ENCODE results near the gene SKIL.

SKIL gene

DNA sequence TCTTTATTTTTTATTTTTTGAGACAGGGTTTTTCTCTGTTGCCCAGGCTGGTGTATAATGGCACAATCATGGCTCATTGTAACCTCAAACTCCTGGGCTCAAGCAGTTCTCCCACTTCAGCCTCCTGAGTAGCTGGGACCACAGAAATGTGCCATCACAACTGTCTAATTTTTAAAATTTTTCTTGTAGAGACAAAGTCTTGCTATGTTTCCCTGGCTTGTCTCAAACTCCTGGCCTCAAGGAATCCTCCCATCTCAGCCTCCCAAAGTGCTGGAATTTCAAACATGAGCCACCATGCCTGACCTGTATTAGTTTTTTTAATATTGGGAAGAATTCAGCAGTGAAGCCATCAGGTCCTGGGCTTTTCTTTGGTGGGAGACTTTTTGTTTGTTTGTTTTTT, 47.6 kb downstream of the SKIL start:
- DNase-seq = no peak

GRCh38 chr3:170410428-170411029, 53.0 kb downstream of the SKIL start:
- DNase-seq = no peak

GRCh38 chr3:170413291-170413690, 55.8 kb downstream of the SKIL start:
- DNase-seq = no peak

GRCh38 chr3:170414202-170414663, 56.7 kb downstream of the SKIL start:
- no peak for DNase-seq

GRCh38 chr3:170417090-170417489, 59.6 kb downstream of the SKIL start:
- no peak for DNase-seq

DNA sequence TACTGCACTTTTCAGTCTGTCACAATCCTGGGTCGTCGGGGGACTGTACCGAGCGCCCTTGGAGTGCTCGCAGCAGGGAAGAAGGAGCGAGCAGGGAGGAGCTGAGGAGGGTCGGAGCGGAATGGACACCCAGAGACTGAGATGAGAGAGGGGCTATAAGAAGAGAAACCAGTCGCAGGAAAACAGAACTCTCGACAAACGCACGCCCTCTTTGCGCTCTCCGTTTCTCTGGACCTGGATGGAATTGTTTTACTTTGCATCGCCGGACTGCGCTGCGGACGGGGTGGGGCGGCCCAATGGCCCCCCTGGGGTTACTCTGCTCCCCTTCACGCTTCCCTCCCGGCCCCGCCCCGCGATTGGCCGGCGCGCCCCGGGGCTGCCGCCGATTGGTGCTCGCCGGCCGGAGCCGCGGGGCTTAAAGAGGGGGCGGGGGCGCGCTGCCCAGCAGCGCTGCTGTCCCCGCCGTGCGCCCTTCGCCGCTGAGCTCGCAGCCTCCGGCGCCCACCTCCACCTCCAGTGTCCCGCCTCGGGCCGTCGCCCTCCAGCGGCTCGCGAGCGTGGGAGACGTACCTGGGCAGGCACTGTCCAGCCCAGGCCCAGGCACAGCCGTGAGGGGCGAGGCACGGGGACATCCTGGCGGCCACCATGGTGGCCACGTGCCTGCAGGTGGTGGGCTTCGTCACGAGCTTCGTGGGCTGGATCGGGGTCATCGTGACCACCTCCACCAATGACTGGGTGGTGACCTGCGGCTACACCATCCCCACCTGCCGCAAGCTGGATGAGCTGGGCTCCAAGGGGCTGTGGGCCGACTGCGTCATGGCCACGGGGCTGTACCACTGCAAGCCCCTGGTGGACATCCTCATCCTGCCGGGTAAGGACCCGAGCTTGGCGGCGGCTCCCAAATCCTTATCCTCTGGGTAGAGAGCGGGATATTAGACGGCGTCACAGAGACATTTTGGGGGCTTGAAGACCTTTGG, 61.2 kb downstream of the SKIL start, which contains the start of gene CLDN11:
Gene CLDN11, plus strand, starts transcription at position 447 of the 977 bp plus-strand sequence. Its CDS starts 199 bp downstream, at position 646.
- no peak for DNase-seq

- no peak for DNase-seq
These were observed 62.1 kb downstream of the SKIL start for GRCh38 chr3:170419557-170420087.

- no peak for DNase-seq
These were observed 62.8 kb downstream of the SKIL start for GRCh38 chr3:170420307-170420821.

DNA sequence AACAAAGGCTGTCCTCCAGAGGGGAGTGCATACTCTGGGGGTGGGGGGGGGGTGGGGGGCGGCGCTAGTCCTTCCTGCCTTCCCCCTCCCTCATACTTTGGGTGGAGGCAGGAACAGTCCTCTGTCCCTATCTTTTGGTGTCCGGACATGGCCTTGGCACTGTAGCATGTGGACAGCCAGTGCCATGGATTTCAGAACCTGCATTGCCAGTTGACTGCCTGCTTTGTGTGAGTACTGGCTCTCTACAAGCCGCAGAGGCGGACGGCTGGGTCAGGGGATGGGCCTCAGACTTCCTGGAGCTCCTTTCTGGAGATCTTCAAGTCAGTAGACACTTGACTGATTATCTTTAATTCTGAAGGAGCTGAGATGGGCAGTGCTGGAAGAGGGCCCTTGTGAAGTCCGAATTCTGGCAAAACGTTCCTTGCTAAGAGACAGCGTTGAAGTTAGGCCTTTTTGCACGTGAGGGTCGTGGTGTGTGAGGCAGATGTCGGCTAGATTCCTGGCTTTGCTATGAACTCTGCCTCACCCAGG, 63.7 kb downstream of the SKIL start:
- no peak for DNase-seq

GRCh38 chr3:170421758-170422157, 64.2 kb downstream of the SKIL start:
- no peak for DNase-seq

GRCh38 chr3:170423001-170423615, 65.6 kb downstream of the SKIL start:
- no peak for DNase-seq

DNA sequence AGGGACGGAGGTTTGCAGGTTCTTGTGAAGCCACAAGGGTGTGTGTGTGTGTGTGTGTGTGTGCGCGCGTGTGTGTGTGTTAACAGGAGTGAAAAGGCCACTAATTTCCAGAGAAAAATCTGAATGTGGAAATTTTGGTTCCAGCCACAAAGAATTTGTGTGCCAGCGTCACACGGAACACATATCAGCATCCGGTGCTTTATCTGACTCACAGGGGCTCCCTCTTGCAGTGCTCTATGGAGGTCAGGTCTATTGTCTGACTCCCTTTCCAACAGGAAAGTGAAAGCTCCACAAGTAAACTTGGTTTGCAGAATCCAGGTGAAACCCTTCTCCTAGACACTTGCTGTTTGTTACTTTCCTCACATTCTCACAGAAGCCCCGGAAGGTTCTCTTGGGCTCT, 67.4 kb downstream of the SKIL start:
- no peak for DNase-seq

DNA sequence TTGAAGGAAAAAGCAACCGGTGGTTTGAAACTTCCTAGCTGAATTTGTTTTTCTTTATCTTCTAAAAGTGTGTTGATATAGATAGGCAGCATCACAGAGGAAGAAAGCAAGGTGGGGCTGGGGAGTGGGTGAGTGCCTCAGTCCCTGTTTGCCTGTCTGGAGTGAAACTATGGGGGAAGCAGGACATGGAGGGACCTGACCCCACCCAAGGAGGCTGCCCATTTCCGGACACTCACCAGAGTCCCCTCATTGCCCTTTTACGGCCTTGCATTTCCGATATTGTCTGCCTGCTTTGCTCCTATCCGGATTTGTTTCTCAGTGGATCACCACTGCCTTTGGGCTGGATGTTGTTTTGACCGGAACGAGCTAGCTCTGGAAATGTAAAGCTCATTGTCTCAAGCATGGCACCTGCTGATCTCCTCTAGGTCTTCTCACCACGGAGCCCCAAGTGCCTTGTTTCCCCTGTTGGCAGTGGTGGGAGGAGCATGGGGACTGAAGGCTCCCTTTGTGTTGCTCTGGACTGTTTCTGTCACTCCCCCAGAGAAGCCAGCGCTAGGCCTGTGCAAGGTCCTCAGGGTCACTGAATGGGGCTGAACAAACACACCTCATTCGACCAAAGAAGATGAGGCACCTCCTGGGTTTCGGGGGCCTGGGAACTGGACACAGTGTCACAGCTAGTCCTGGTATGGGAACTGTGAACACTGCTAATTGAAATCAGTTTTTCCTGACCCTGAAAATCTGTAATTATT, 68.2 kb downstream of the SKIL start:
- DNase-seq = no peak

GRCh38 chr3:170426240-170426797, 68.8 kb downstream of the SKIL start:
- no peak for DNase-seq

GRCh38 chr3:170428095-170428494, 70.6 kb downstream of the SKIL start:
- DNase-seq = no peak

GRCh38 chr3:170429050-170429449, 71.5 kb downstream of the SKIL start:
- DNase-seq = no peak

- no peak for DNase-seq
These were observed 73.5 kb downstream of the SKIL start for GRCh38 chr3:170431054-170431453.

GRCh38 chr3:170432416-170432815, 74.9 kb downstream of the SKIL start:
- DNase-seq = no peak

- no peak for DNase-seq
These were observed 79.2 kb downstream of the SKIL start for GRCh38 chr3:170436697-170437096.

- DNase-seq = no peak
These were observed 79.7 kb downstream of the SKIL start for GRCh38 chr3:170437176-170437575.

- no peak for DNase-seq
These were observed 80.3 kb downstream of the SKIL start for GRCh38 chr3:170437696-170438407.
